Stomach smooth muscle (tissue), 2 donors: ENCODE data around the gene CD34.

Experiments
- H3K27ac ChIP-seq: one replicate; pipeline ENCODE4 v1.7.0; 2013; ENCODE audit warnings: mild to moderate bottlenecking, low read length, inconsistent platforms
- H3K27me3 ChIP-seq, 2 donors: one replicate each; pipeline ENCODE4 v1.7.0; 2013; ENCODE audit warnings: low read length in 2 of 2; ENCODE audit not compliant: insufficient read depth in 2 of 2, control insufficient read depth in 1 of 2
- H3K36me3 ChIP-seq, 2 donors: one replicate each; pipeline ENCODE4 v1.7.0; 2013; ENCODE audit warnings: low read length in 2 of 2; ENCODE audit not compliant: control insufficient read depth in 2 of 2, insufficient read depth in 2 of 2
- H3K4me1 ChIP-seq: one replicate; pipeline ENCODE4 v1.7.0; 2013; ENCODE audit warnings: low read length; ENCODE audit not compliant: control insufficient read depth, insufficient read depth
- H3K4me3 ChIP-seq, 2 donors: one replicate each; pipeline ENCODE4 v1.7.0; 2013; ENCODE audit warnings: low read length in 2 of 2
- H3K9ac ChIP-seq, 2 donors: one replicate each; pipeline ENCODE4 v1.7.0; 2013; ENCODE audit warnings: low read length in 2 of 2, mild to moderate bottlenecking in 1 of 2
- H3K9me3 ChIP-seq, 2 donors: one replicate each; pipeline ENCODE4 v1.7.0; 2013; ENCODE audit warnings: low read length in 2 of 2; ENCODE audit not compliant: control insufficient read depth in 2 of 2
- donor health status: healthy.
- donor health status: Pancreatic carcinoma.

Gene CD34

DNA sequence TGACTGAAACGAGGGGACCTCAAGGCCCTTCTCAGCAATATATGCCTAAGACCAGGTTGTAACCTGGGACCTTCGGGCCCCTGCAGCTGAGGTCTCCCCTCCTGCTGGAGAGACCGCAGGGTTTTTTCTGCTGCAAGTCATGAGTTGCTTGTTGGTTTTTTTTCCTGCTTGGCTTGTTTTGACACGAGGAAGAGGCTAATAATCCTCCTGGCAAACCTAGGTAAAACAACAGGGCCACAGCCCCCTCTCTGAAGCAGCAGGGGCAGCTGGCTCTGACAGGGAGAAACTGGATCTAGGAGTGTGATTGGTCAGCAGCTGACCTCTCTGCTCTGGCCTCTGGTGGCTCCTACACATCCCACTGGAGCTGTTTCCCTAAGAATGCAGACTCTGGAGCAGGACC is 69.0 kb downstream of the CD34 start:
- peak overlapping the region; percentile 1 for H3K27ac ChIP-seq
- H3K9ac ChIP-seq: no peak overlapping the region
- no peak overlapping the region for H3K4me3 ChIP-seq
- no peaks in the 10 kb centered on the region for H3K9me3 ChIP-seq
- no peaks in the 10 kb centered on the region for H3K27me3 ChIP-seq
- H3K4me1 ChIP-seq: peaks cover 48% of the 10 kb centered on the region
- H3K36me3 ChIP-seq: peaks cover 0 to 3% of the 10 kb centered on the region in 2 donors

DNA sequence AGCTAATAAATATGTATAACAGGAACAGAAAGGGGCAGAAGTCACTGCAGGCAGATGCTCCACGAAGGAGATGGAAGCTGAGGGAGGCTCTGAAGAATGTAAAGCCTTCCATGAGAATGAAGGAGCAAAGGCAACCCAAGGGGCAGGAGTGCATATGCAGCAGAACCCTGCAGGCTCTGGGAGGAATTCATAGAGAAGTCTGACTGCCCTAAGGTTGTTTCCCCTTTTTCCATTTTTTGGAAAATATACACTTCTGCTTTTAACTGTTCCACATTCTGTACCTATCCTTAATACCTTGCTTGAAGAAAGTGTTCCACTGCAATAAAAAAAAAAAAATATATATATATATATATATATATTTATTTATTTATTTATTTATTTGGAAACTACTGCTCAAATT is 69.6 kb downstream of the CD34 start:
- Histone ChIP-seq H3K27ac (no peak overlapping the region), H3K36me3 (peaks cover 0 to 3% of the 10 kb centered on the region in 2 donors), H3K9me3 (no peaks in the 10 kb centered on the region), H3K27me3 (no peaks in the 10 kb centered on the region), H3K4me1 (peaks cover 54% of the 10 kb centered on the region), H3K9ac (no peak overlapping the region), H3K4me3 (no peak overlapping the region)

DNA sequence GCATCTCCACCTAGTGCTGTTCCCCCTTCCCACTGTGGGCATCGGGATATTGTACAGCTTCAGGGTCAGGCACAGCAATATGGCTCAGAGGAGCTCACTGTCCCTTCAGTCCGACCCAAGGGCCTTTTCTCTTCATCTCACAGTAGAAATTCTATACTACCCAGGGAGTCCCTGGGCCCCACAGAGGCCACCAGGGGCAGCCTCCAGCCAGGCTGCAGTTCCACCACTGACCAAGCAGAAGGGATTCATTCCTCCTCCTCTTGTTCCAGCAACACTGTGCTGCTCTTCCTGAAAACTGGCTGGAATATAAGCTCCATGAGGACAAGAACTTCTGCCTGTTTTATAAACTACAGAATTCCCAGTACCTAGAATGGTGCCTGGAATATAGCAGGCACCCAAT is 70.5 kb downstream of the CD34 start:
- H3K27ac ChIP-seq: no peak overlapping the region
- no peak overlapping the region for H3K4me3 ChIP-seq
- peaks cover 0 to 6% of the 10 kb centered on the region in 2 donors for H3K36me3 ChIP-seq
- H3K27me3 ChIP-seq: no peaks in the 10 kb centered on the region
- H3K9me3 ChIP-seq: no peaks in the 10 kb centered on the region
- no peak overlapping the region for H3K9ac ChIP-seq
- peaks cover 62% of the 10 kb centered on the region for H3K4me1 ChIP-seq

DNA sequence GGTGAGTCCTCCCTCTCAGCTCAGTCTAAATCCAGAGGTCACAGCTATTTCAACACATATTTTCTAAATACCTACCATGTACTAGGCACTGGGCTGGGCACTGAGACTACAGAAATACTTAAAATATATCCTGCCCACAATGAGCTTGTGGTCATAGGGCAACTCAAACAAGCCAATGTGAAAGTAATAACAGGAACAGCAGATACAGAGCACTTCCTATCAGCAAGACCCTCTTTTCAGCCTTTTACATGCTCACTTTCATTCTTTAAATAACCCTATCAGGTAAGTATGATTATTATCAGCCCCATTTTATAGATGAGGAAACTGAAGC is 71.9 kb downstream of the CD34 start:
- no peaks in the 10 kb centered on the region for H3K27me3 ChIP-seq
- H3K36me3 ChIP-seq: peaks cover 0 to 7% of the 10 kb centered on the region in 2 donors
- H3K27ac ChIP-seq: peak overlapping the region; percentile 80
- H3K9me3 ChIP-seq: no peaks in the 10 kb centered on the region
- H3K4me1 ChIP-seq: peaks cover 55% of the 10 kb centered on the region
- peak overlapping the region in 1 of 2 donors; percentile 57 for H3K4me3 ChIP-seq
- H3K9ac ChIP-seq: no peak overlapping the region

DNA sequence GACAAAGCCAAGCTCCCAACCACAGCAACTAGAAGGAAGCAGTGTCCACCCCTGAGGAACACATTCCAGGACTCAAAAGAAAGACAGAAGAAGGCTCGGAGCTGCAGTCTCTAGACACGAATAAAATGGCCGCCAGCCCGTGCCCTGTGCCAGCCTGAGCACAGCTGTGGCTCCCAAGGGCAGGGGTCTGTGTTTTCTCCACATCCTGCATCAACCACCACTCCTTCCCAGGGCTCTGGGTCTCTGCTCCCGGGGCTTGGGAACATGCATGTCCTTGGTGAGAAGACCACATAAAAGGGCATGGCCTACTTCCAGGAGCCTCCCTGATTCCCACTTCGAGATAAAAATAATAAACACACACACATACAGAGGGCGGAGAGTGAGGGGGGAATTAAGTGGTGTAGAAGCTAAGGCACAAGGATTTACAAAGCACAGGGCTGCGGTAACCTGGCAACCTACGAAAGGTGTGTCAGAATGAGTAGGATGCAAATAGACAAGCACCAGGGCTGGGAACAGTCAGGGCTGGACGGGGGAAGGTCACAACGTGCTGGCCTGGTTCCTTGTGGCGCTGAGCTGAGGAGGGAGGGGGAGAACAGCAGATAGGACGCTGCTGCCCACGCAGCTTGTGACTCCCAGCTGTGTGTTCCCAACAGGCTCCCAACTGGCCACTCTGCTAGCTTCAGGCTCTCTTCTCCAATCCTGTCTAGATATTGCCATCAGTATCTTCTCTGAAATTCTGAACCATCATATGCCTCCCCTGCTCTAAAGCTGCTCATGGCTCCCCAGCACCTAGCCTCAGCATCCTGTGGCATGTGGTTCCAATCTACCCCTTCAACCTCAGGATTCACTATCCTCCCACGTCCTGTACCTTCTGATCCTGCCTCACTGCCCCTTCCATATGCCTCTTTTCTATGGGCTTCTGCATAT is 72.5 kb downstream of the CD34 start:
- H3K9me3 ChIP-seq: no peaks in the 10 kb centered on the region
- peaks cover 0 to 7% of the 10 kb centered on the region in 2 donors for H3K36me3 ChIP-seq
- peak overlapping the region in 1 of 2 donors; percentile 57 for H3K4me3 ChIP-seq
- H3K27ac ChIP-seq: peak overlapping the region; percentile 80
- peak overlapping the region in 1 of 2 donors; percentile 51 for H3K9ac ChIP-seq
- peaks cover 50% of the 10 kb centered on the region for H3K4me1 ChIP-seq
- no peaks in the 10 kb centered on the region for H3K27me3 ChIP-seq

DNA sequence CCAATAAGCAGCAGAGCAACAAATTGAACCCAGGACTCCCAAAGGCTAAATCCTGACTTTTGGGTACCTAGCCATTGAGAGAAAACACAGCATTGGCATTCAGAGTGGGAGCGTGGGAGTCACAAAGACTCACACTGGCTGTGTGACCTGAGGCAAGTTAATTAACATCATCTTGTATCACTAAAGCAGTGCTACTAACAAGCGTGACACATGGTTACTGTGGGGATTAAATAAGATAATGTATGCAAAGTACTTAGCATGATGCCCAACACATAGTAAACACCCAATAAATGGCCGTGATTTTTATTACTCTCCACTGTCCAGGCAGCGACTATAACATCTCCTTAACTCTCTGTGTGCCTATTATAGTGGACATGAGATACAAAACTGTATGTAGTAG is 73.3 kb downstream of the CD34 start:
- H3K27me3 ChIP-seq: no peaks in the 10 kb centered on the region
- peak overlapping the region; percentile 80 for H3K27ac ChIP-seq
- peak overlapping the region in 1 of 2 donors; percentile 36 for H3K9ac ChIP-seq
- peaks cover 50% of the 10 kb centered on the region for H3K4me1 ChIP-seq
- H3K9me3 ChIP-seq: no peaks in the 10 kb centered on the region
- peaks cover 0 to 7% of the 10 kb centered on the region in 2 donors for H3K36me3 ChIP-seq
- peak overlapping the region in 1 of 2 donors; percentile 3 for H3K4me3 ChIP-seq

DNA sequence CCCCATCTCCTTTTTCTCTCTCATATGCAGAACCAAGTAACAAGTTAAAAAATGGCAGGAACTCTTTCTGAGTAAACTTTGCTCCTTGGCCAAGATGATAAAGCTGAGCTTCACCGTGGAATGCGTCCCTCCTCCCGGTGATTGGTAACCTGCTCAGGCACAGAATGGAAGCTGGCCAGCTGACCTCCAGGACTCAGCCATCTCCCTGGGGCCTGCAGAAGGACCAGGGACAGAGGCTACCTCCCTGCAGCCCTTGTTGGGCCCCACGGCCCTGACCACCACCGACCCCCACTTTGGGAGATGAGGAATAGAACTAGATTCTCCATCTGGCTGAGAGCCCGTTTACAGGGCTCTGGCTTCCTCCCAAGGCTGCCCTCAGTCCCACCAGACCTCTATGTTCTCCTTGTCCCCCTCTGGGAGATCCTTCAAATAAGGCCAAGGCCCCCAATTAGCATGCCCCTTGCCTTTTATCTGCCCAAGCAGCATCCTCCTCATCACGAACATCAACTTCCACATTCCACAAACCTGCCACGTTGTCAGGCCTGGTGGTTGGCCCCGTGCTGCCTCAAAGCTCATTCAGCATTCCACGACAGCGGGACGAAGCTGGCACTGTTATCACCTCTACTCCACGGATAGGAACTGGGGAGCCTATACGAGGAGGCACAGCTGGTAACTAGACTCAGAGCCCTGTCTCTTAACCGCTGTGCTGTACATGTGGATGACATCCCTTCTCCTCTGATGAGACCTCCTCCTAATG is 74.2 kb downstream of the CD34 start:
- peak overlapping the region in 1 of 2 donors; percentile 35 for H3K4me3 ChIP-seq
- no peaks in the 10 kb centered on the region for H3K27me3 ChIP-seq
- H3K9ac ChIP-seq: no peak overlapping the region
- peak overlapping the region; percentile 80 for H3K27ac ChIP-seq
- H3K9me3 ChIP-seq: no peaks in the 10 kb centered on the region
- peaks cover 0 to 3% of the 10 kb centered on the region in 2 donors for H3K36me3 ChIP-seq
- H3K4me1 ChIP-seq: peaks cover 53% of the 10 kb centered on the region

DNA sequence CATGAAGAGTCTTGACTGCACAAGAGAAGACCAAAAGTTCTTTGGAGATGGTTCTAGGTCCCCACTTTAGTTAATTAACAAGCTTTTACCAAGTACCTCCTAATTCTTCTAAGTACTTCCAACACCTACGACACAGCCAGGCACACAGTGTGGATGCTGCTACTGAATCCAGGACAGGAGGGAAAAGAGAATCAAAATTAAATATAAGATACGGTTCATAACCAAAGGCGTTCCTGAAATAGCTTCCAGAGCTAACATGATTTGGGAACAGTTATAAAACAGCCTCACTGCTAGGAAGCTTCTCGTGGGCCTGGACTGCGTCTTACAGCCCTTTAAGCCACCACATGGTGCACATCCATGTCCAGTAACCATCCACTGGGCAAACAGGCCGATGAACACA is 75.0 kb downstream of the CD34 start:
- peaks cover 58% of the 10 kb centered on the region for H3K4me1 ChIP-seq
- H3K27me3 ChIP-seq: no peaks in the 10 kb centered on the region
- peak overlapping the region in 1 of 2 donors; percentile 13 for H3K9ac ChIP-seq
- peak overlapping the region; percentile 80 for H3K27ac ChIP-seq
- H3K9me3 ChIP-seq: no peaks in the 10 kb centered on the region
- peaks cover 0 to 3% of the 10 kb centered on the region in 2 donors for H3K36me3 ChIP-seq
- no peak overlapping the region for H3K4me3 ChIP-seq

DNA sequence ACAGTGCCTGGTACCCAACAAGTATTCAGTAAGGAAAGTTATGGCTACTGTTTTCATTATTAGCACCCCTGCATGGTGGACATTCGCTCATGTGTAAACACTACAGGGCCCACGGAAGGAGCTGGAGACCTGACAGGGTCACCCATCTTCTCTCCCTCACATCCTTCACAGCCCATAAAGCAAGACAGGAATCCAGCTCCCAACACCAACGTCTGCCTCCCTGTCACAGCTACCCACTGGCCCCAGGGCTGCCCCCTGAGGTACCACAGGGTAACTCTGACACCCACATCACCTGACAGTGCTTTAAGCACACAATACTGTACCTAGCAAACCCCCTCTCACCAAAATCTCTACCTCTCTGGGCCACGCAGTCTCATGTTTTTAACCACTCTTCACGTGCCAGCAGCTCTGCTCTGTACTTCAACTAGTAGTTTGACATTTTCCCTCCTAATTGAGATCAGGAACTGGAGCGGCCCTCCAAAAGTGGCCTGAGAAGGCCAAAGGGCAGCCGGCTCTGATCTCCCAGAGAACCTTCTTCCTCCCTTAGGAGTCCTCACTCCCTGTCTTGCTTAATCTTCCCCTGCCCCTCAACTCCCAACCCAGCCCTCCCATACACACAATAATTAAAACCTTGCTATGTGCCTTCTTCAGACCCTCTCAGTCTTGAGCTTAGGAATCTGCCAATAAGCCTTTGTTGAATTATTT is 76.8 kb downstream of the CD34 start:
- H3K9ac ChIP-seq: no peak overlapping the region
- H3K4me1 ChIP-seq: peaks cover 61% of the 10 kb centered on the region
- peak overlapping the region; percentile 41 for H3K27ac ChIP-seq

DNA sequence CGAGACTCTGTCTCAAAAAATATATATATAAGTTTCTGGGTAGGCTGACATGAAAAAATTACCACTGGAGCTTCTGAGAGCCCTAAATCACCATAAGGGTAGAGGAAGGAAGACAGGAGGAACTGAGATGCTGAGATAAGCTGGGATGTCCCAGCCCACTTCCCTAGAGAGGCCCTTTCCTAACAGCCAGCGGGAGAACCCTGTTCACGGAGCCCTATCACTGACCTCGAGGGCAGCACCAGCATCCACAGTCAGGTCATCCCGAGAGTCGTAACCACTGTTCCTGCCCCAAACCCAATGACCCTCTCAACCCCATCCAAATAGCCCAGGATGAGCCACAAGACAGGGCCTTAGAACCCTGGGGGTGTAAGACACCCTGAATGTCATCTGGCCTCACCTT is 77.5 kb downstream of the CD34 start:
- H3K27me3 ChIP-seq: no peaks in the 10 kb centered on the region
- peaks cover 58% of the 10 kb centered on the region for H3K4me1 ChIP-seq
- H3K9me3 ChIP-seq: no peaks in the 10 kb centered on the region
- H3K4me3 ChIP-seq: no peak overlapping the region
- H3K27ac ChIP-seq: peak overlapping the region; percentile 41
- H3K9ac ChIP-seq: no peak overlapping the region
- peaks cover 0 to 3% of the 10 kb centered on the region in 2 donors for H3K36me3 ChIP-seq

More for the DNA sequence above, 76.8 kb downstream of the CD34 start:
- peaks cover 0 to 3% of the 10 kb centered on the region in 2 donors for H3K36me3 ChIP-seq
- no peaks in the 10 kb centered on the region for H3K27me3 ChIP-seq
- no peak overlapping the region for H3K4me3 ChIP-seq
- H3K9me3 ChIP-seq: no peaks in the 10 kb centered on the region
